Smooth muscle cell (in vitro differentiated cells): Measurements from ENCODE around the gene ZNF202. TPM values are rescaled to one million over a fixed set of nuclear protein-coding genes. Genes with fewer than 3 reads are reported as not detected.
"Not testable (repeated sequence)": the region's sequence is repeated elsewhere in the genome, so short reads cannot be mapped to it uniquely, and the experiment has no call there.

Source experiments
- DNase-seq: peaks from one replicate; lab custom pipeline; 2025; ENCODE audit not compliant: unreplicated experiment; lab: John Stamatoyannopoulos, UW
- H2AFZ ChIP-seq: fragments of 200-600 bp; sonication (generic); 2 replicates; pipeline ENCODE4 v1.6.0; 2016; ENCODE audit warnings: antibody characterized with exemption, low read depth, mild to moderate bottlenecking
- H3F3A ChIP-seq: fragments of 200-600 bp; sonication (generic); 2 replicates; pipeline ENCODE4 v1.6.0; 2017; ENCODE audit warnings: antibody characterized with exemption, low read depth
- H3K27ac ChIP-seq: fragments of 200-600 bp; sonication (generic); 2 replicates; pipeline ENCODE4 v1.5.1; 2016; ENCODE audit warnings: low read depth, mild to moderate bottlenecking
- H3K27me3 ChIP-seq: fragments of 200-600 bp; sonication (generic); 2 replicates; pipeline ENCODE4 v1.6.1; 2016; ENCODE audit warnings: low read depth, mild to moderate bottlenecking
- H3K36me3 ChIP-seq: fragments of 200-600 bp; sonication (generic); 2 replicates; pipeline ENCODE4 v1.5.1; 2016; ENCODE audit warnings: low read depth
- H3K4me1 ChIP-seq: fragments of 200-600 bp; sonication (generic); 2 replicates; pipeline ENCODE4 v1.5.1; 2016; ENCODE audit warnings: low read depth
- H3K4me2 ChIP-seq: fragments of 200-600 bp; sonication (generic); 2 replicates; pipeline ENCODE4 v1.6.0; 2016; ENCODE audit warnings: mild to moderate bottlenecking
- H3K4me3 ChIP-seq: fragments of 200-600 bp; sonication (generic); 2 replicates; pipeline ENCODE4 v1.5.1; 2016; ENCODE audit warnings: mild to moderate bottlenecking
- H3K79me2 ChIP-seq: fragments of 200-600 bp; sonication (generic); 2 replicates; pipeline ENCODE4 v1.6.0; 2016; ENCODE audit warnings: low read depth, mild to moderate bottlenecking
- H3K9ac ChIP-seq: fragments of 200-600 bp; sonication (generic); 2 replicates; pipeline ENCODE4 v1.6.0; 2016; ENCODE audit warnings: low read depth
- H3K9me3 ChIP-seq: fragments of 200-600 bp; sonication (generic); replicated peaks from 2 replicates; pipeline ENCODE4 v1.5.1; 2016; ENCODE audit warnings: low read depth
- H4K20me1 ChIP-seq: fragments of 200-600 bp; sonication (generic); 2 replicates; pipeline ENCODE4 v1.6.0; 2016; ENCODE audit warnings: low read depth
- CTCF ChIP-seq: fragments of 200-600 bp; sonication (generic); IDR thresholded peaks from 2 replicates; pipeline ENCODE4 v1.5.1; 2017; ENCODE audit warnings: borderline replicate concordance, mild to moderate bottlenecking, antibody characterized with exemption; ENCODE audit not compliant: insufficient read depth, poor library complexity, severe bottlenecking
- WGBS: methylation state at CpG from one replicate; pipeline ENCODE4 v1.1.7; 2016; ENCODE audit warnings: low lambda C conversion rate; 5-methylcytosine and 5-hydroxymethylcytosine counted together
- polyA plus RNA-seq: library from polyadenylated mRNA; unstranded; fragments of >200 nt; fragmentation: Nextera tagmentation; extraction: Ambion mirVana; gene quantifications from 2 replicates; pipeline ENCODE4 v1.2.1, GENCODE V29; 2016
- total RNA-seq: library from RNA; depleted of rRNA; stranded (reverse); fragments of >200 nt; gene quantifications from 2 replicates; pipeline ENCODE4 v1.2.3, GENCODE V29; 2014

Gene ZNF202
- total and polyA plus RNA-seq, 2 experiments from 2014 or later = 3.6 to 6.2 TPM

- Histone ChIP-seq H3K4me1 (no peaks in the 10 kb centered on the region), H3K4me3 (no peak within 1 kb of the TSS), H3K79me2 (no peaks in the 10 kb centered on the region), H3K27ac (no peak within 1 kb of the TSS), H3F3A (no peaks in the 10 kb centered on the region), H3K4me2 (no peak within 1 kb of the TSS), H3K36me3 (no peaks in the 10 kb centered on the region), H3K9ac (no peak within 1 kb of the TSS), H3K27me3 (no peaks in the 10 kb centered on the region), H2AFZ (no peak within 1 kb of the TSS), H3K9me3 (no peaks in the 10 kb centered on the region), H4K20me1 (no peaks in the 10 kb centered on the region)
- no peak for DNase-seq
- WGBS = 82% methylated on average over 3 of the region's 3 CpGs
- TF ChIP-seq CTCF = no peak
Observed at GRCh38 chr11:123754101-123754568, 12.7 kb upstream of the ZNF202 start, which contains the start of gene OR6X1. Gene OR6X1, minus strand, starts transcription at chr11:123754518. Its CDS starts 0 bp downstream, at chr11:123754518.

GRCh38 chr11:123753110-123753509 lies 11.7 kb upstream of the ZNF202 start:
- no peak for DNase-seq
- Histone ChIP-seq H4K20me1 (no peaks in the 10 kb centered on the region), H3F3A (no peaks in the 10 kb centered on the region), H3K4me2 (no peak overlapping the region), H2AFZ (no peak overlapping the region), H3K4me3 (no peak overlapping the region), H3K27ac (no peak overlapping the region), H3K9me3 (no peaks in the 10 kb centered on the region), H3K36me3 (no peaks in the 10 kb centered on the region), H3K4me1 (no peaks in the 10 kb centered on the region), H3K9ac (no peak overlapping the region), H3K27me3 (no peaks in the 10 kb centered on the region), H3K79me2 (no peaks in the 10 kb centered on the region)
- TF ChIP-seq CTCF = no peak

- Histone ChIP-seq H4K20me1 (no peaks in the 10 kb centered on the region), H3K27ac (no peak overlapping the region), H3K79me2 (no peaks in the 10 kb centered on the region), H3K4me1 (no peaks in the 10 kb centered on the region), H3K9ac (no peak overlapping the region), H3K4me3 (no peak overlapping the region), H3K27me3 (no peaks in the 10 kb centered on the region), H3K36me3 (no peaks in the 10 kb centered on the region), H3K4me2 (no peak overlapping the region), H3F3A (no peaks in the 10 kb centered on the region), H2AFZ (no peak overlapping the region), H3K9me3 (no peaks in the 10 kb centered on the region)
- no peak for DNase-seq
- 44% methylated on average over 1 of the region's 1 CpG for WGBS
- TF ChIP-seq CTCF = no peak
Observed at GRCh38 chr11:123751781-123752180, 10.3 kb upstream of the ZNF202 start.

GRCh38 chr11:123748349-123748748 lies 6.9 kb upstream of the ZNF202 start:
- H3K36me3 ChIP-seq, H2AFZ ChIP-seq, H3K27me3 ChIP-seq, H3K27ac ChIP-seq, H3K4me1 ChIP-seq, DNase-seq, H3F3A ChIP-seq, H3K4me3 ChIP-seq, H3K4me2 ChIP-seq, H3K79me2 ChIP-seq, H3K9ac ChIP-seq, H4K20me1 ChIP-seq, H3K9me3 ChIP-seq: not testable (repeated sequence)
- 93% methylated on average over 2 of the region's 2 CpGs for WGBS
